ENCODE results near the gene TRAF4.

TRAF4 gene

GRCh38 chr17:28743243-28744103, at the start of gene TRAF4:
Gene TRAF4, plus strand, starts transcription at chr17:28744011. Its CDS starts 102 bp downstream, at chr17:28744113.
- DNase-seq (ENCODE audit: low read depth) = peak; percentile 92

- no peak for DNase-seq (ENCODE audit: low read depth)
Observed at GRCh38 chr17:28698253-28698941, 45.4 kb upstream of the TRAF4 start.

- no peak for DNase-seq (ENCODE audit: low read depth)
Observed at GRCh38 chr17:28700278-28700677, 43.5 kb upstream of the TRAF4 start.

GRCh38 chr17:28700830-28701492, 42.9 kb upstream of the TRAF4 start:
- DNase-seq (ENCODE audit: low read depth) = no peak

- DNase-seq (ENCODE audit: low read depth) = no peak
Observed at GRCh38 chr17:28702026-28702751, 41.6 kb upstream of the TRAF4 start.

GRCh38 chr17:28702752-28703150, 41.1 kb upstream of the TRAF4 start:
- no peak for DNase-seq (ENCODE audit: low read depth)

GRCh38 chr17:28703552-28704218, 40.1 kb upstream of the TRAF4 start:
- DNase-seq (ENCODE audit: low read depth) = no peak

- no peak for DNase-seq (ENCODE audit: low read depth)
Observed at GRCh38 chr17:28704219-28704858, 39.5 kb upstream of the TRAF4 start.

GRCh38 chr17:28705074-28705659, 38.6 kb upstream of the TRAF4 start:
- no peak for DNase-seq (ENCODE audit: low read depth)

GRCh38 chr17:28705728-28706334, 38.0 kb upstream of the TRAF4 start:
- DNase-seq (ENCODE audit: low read depth) = no peak

GRCh38 chr17:28706471-28707338, 37.1 kb upstream of the TRAF4 start:
- no peak for DNase-seq (ENCODE audit: low read depth)

- DNase-seq (ENCODE audit: low read depth) = no peak
Observed at GRCh38 chr17:28707339-28707720, 36.5 kb upstream of the TRAF4 start.

GRCh38 chr17:28710861-28711722, 32.7 kb upstream of the TRAF4 start:
- peak; percentile 87 for DNase-seq (ENCODE audit: low read depth)

GRCh38 chr17:28711723-28712031, 32.1 kb upstream of the TRAF4 start, which contains the start of gene PROCA1:
Gene PROCA1, minus strand, starts transcription at chr17:28711888. Its CDS starts 228 bp downstream, at chr17:28711660.
- DNase-seq (ENCODE audit: low read depth) = no peak

- no peak for DNase-seq (ENCODE audit: low read depth)
Observed at GRCh38 chr17:28712032-28712704, 31.6 kb upstream of the TRAF4 start.

GRCh38 chr17:28712705-28713415, 31.0 kb upstream of the TRAF4 start:
- DNase-seq (ENCODE audit: low read depth) = no peak

GRCh38 chr17:28714281-28714680, 29.5 kb upstream of the TRAF4 start:
- DNase-seq (ENCODE audit: low read depth) = no peak

All from iris pigment epithelial cell (primary cell).